ENCODE data around the gene BARHL2. TPM values are rescaled to one million over a fixed set of nuclear protein-coding genes. Genes with fewer than 3 reads are reported as not detected.

Gene BARHL2
- total and polyA plus RNA-seq, 2 experiments from 2014 or later = not detected

DNA sequence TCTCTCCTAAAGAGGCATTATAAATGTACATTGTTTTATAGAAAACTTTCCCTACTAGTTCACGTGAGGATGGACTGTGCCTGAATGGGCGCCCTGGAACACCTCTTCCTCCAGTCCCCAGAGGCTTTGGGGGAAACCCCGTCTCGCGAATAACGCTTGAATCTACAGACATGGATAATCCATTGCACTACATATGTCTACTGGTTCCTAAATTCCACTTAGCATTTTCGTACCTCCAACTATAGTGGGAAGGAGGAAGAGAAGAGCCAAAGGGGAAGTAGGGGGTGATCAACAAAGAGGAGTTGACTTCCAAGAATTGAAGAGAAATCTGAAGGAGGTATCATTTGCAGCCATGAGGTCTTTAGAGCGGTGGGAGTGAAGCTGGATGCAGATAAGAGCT lies 11.1 kb downstream of the BARHL2 start:
- TF ChIP-seq CTCF (IDR thresholded peaks at IDR 0.05; ENCODE audit: poor library complexity) (no peak), EZH2phosphoT487 (IDR thresholded peaks at IDR 0.05; ENCODE audit: low read depth, severe bottlenecking, unreplicated experiment) (no peak), EZH2 (IDR thresholded peaks at IDR 0.05; ENCODE audit: borderline replicate concordance) (no peak)
- DNase-seq (ENCODE audit: low spot score) = no peak
- Histone ChIP-seq H3K27ac (no peak overlapping the region), H3K4me3 (no peak overlapping the region), H3K27me3 (peaks cover 94% of the 10 kb centered on the region), H4K20me1 (ENCODE audit: insufficient read depth, poor library complexity, severe bottlenecking) (no peaks in the 10 kb centered on the region), H3K79me2 (no peaks in the 10 kb centered on the region), H3K9me2 (replicated peaks; ENCODE audit: insufficient read depth) (no peaks in the 10 kb centered on the region), H3K4me2 (peak overlapping the region; percentile 98), H3K9me3 (ENCODE audit: low read depth) (no peaks in the 10 kb centered on the region), H3K36me3 (replicated peaks; ENCODE audit: insufficient read depth, low read depth) (no peaks in the 10 kb centered on the region), H3K4me1 (ENCODE audit: insufficient read depth) (peaks cover 9% of the 10 kb centered on the region), H2AFZ (no peak overlapping the region)
- 20% methylated on average over 8 of the region's 8 CpGs for WGBS (ENCODE audit: low lambda C conversion rate, missing lambda C conversion rate)

DNA sequence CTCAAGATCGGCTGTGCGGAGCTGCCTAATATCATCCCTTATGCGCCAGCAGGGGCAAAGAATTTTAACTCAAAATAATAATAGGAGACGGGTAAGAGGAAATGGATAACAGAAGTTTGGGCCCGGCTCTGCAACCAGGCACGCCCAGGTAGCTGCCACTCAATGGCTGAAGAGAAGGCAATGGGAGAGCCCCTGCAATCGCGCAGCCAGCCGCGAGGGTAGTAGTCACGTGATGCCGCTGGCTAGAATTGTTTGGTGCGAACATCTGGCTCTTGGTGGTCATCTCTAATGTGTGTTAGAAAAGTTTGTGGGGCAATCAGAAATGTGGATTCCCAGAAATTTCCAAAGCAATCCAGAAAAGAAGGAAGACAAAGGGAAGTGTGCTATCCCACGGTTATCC lies 12.3 kb downstream of the BARHL2 start:
- 26% methylated on average over 14 of the region's 14 CpGs for WGBS (ENCODE audit: low lambda C conversion rate, missing lambda C conversion rate)
- Histone ChIP-seq H3K4me2 (no peak overlapping the region), H3K4me3 (no peak overlapping the region), H2AFZ (no peak overlapping the region), H3K27me3 (peaks cover 92% of the 10 kb centered on the region), H3K4me1 (ENCODE audit: insufficient read depth) (peaks cover 9% of the 10 kb centered on the region), H3K27ac (no peak overlapping the region), H3K79me2 (no peaks in the 10 kb centered on the region), H4K20me1 (ENCODE audit: insufficient read depth, poor library complexity, severe bottlenecking) (no peaks in the 10 kb centered on the region), H3K9me2 (replicated peaks; ENCODE audit: insufficient read depth) (no peaks in the 10 kb centered on the region), H3K36me3 (replicated peaks; ENCODE audit: insufficient read depth, low read depth) (no peaks in the 10 kb centered on the region), H3K9me3 (ENCODE audit: low read depth) (no peaks in the 10 kb centered on the region)
- TF ChIP-seq CTCF (IDR thresholded peaks at IDR 0.05; ENCODE audit: poor library complexity) = no peak
- no peak for TF ChIP-seq EZH2 (IDR thresholded peaks at IDR 0.05; ENCODE audit: borderline replicate concordance)
- no peak for TF ChIP-seq EZH2phosphoT487 (IDR thresholded peaks at IDR 0.05; ENCODE audit: low read depth, severe bottlenecking, unreplicated experiment)
- DNase-seq (ENCODE audit: low spot score) = no peak

DNA sequence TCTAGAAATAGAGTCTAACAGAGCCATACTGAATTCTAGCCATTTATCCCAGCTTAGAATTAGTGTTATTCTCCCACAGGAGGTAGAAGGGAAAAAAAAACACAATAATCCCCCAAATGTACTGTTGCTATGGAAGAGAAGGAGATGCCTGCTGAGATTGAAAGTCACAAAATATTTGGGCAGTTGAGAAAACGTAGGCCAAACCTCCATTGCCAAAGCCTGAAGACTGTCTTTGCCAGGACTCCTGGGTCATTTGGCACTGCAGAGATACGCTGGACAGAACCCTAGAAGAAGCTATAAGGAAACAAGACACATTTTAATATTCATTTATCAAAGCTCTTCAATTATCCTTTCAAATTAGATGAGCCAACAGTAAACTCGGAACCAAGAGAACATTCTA lies 22.3 kb downstream of the BARHL2 start:
- no peaks in the 10 kb centered on the region for H3K79me2 ChIP-seq
- no peaks in the 10 kb centered on the region for H3K9me3 ChIP-seq (ENCODE audit: low read depth)
- no peak for DNase-seq (ENCODE audit: low spot score)
- H4K20me1 ChIP-seq (ENCODE audit: insufficient read depth, poor library complexity, severe bottlenecking) = no peaks in the 10 kb centered on the region
- TF ChIP-seq EZH2 (IDR thresholded peaks at IDR 0.05; ENCODE audit: borderline replicate concordance) (no peak), EZH2phosphoT487 (IDR thresholded peaks at IDR 0.05; ENCODE audit: low read depth, severe bottlenecking, unreplicated experiment) (no peak), CTCF (IDR thresholded peaks at IDR 0.05; ENCODE audit: poor library complexity) (no peak)
- no peaks in the 10 kb centered on the region for H3K4me1 ChIP-seq (ENCODE audit: insufficient read depth)
- H3K4me3 ChIP-seq = no peak overlapping the region
- H3K4me2 ChIP-seq = no peak overlapping the region
- no peak overlapping the region for H2AFZ ChIP-seq
- H3K36me3 ChIP-seq (replicated peaks; ENCODE audit: insufficient read depth, low read depth) = no peaks in the 10 kb centered on the region
- no peak overlapping the region for H3K27ac ChIP-seq
- peaks cover 49% of the 10 kb centered on the region for H3K27me3 ChIP-seq
- no peaks in the 10 kb centered on the region for H3K9me2 ChIP-seq (replicated peaks; ENCODE audit: insufficient read depth)
- WGBS (ENCODE audit: low lambda C conversion rate, missing lambda C conversion rate) = 74% methylated on average over 3 of the region's 3 CpGs

GRCh38 chr1:90687747-90688146 lies 29.4 kb downstream of the BARHL2 start:
- Histone ChIP-seq H3K36me3 (replicated peaks; ENCODE audit: insufficient read depth, low read depth) (no peaks in the 10 kb centered on the region), H3K27me3 (peaks cover 5% of the 10 kb centered on the region), H3K9me2 (replicated peaks; ENCODE audit: insufficient read depth) (no peaks in the 10 kb centered on the region), H3K4me2 (no peak overlapping the region), H3K4me1 (ENCODE audit: insufficient read depth) (no peaks in the 10 kb centered on the region), H3K27ac (no peak overlapping the region), H3K79me2 (no peaks in the 10 kb centered on the region), H3K4me3 (no peak overlapping the region), H2AFZ (no peak overlapping the region), H3K9me3 (ENCODE audit: low read depth) (no peaks in the 10 kb centered on the region), H4K20me1 (ENCODE audit: insufficient read depth, poor library complexity, severe bottlenecking) (no peaks in the 10 kb centered on the region)
- no peak for DNase-seq (ENCODE audit: low spot score)
- TF ChIP-seq EZH2 (IDR thresholded peaks at IDR 0.05; ENCODE audit: borderline replicate concordance) = no peak
- 90% methylated on average over 3 of the region's 3 CpGs for WGBS (ENCODE audit: low lambda C conversion rate, missing lambda C conversion rate)

All from hepatocyte (in vitro differentiated cells).